Measurements from ENCODE around the gene FLVCR2.

DNA sequence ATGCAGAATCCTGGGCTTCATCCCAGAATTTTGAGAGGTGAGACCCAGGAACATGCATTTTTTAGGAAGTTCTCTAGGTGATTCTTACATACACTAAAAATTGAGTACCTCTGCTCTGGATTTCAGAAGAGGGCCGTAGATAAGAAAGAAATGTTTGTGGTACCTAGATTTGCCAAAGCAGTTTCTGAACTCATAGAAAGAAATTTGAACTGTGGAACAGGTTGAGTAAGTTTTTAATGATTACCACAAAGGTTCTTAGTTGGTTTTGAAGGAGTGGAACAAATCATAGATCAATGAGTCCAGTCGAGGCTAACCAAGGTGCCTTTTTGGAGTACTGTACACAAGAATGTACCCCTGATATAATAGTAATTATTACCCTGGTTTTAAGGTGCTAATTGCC, 107.5 kb downstream of the FLVCR2 start:
- TF ChIP-seq CTCF (IDR thresholded peaks at IDR 0.05) (no peak), EZH2 (IDR thresholded peaks at IDR 0.05; ENCODE audit: borderline replicate concordance, insufficient read depth, low read depth, low read length, poor library complexity, severe bottlenecking) (no peak)
